OCI-LY1 (cell line): ENCODE measurements around the gene LEMD3.

ENCODE experiments used
- H2AFZ ChIP-seq: fragments of 200-600 bp; sonication (generic), shearing (Covaris generic); 2 replicates; pipeline ENCODE4 v1.6.0; 2014; ENCODE audit warnings: antibody characterized with exemption, mild to moderate bottlenecking, low read length
- H3F3A ChIP-seq: fragments of 200-600 bp; sonication (generic), shearing (Covaris generic); 2 replicates; pipeline ENCODE4 v1.6.0; 2014; ENCODE audit warnings: mild to moderate bottlenecking, antibody characterized with exemption, low read length, moderate library complexity; ENCODE audit not compliant: insufficient read depth
- H3K27ac ChIP-seq: fragments of 200-600 bp; sonication (generic); 2 replicates; pipeline ENCODE4 v1.5.1; 2014; ENCODE audit warnings: low read length, mixed run types, mild to moderate bottlenecking, low read depth; ENCODE audit not compliant: poor library complexity, severe bottlenecking
- H3K27me3 ChIP-seq: fragments of 200-600 bp; sonication (generic); 2 replicates; pipeline ENCODE4 v1.6.0; 2014; ENCODE audit warnings: antibody characterized with exemption, mild to moderate bottlenecking, low read length, moderate library complexity; ENCODE audit not compliant: insufficient read depth
- H3K36me3 ChIP-seq: fragments of 200-600 bp; sonication (generic); 2 replicates; pipeline ENCODE4 v1.6.1; 2014; ENCODE audit warnings: mild to moderate bottlenecking, antibody characterized with exemption, low read length, moderate library complexity, mixed read lengths; ENCODE audit not compliant: insufficient read depth
- H3K4me1 ChIP-seq: fragments of 200-600 bp; sonication (generic); 2 replicates; pipeline ENCODE4 v1.5.1; 2014; ENCODE audit warnings: mild to moderate bottlenecking, low read length, moderate library complexity; ENCODE audit not compliant: insufficient read depth, severe bottlenecking
- H3K4me2 ChIP-seq: fragments of 200-600 bp; sonication (generic), shearing (Covaris generic); 2 replicates; pipeline ENCODE4 v1.6.1; 2014; ENCODE audit warnings: low read length
- H3K4me3 ChIP-seq: fragments of 200-600 bp; sonication (generic); 2 replicates; pipeline ENCODE4 v1.5.1; 2014; ENCODE audit warnings: low read length, low read depth, mild to moderate bottlenecking, mixed read lengths; ENCODE audit not compliant: poor library complexity, severe bottlenecking
- H3K79me2 ChIP-seq: fragments of 200-600 bp; shearing (Covaris generic); 2 replicates; pipeline ENCODE4 v1.6.1; 2016; ENCODE audit warnings: mixed run types, low read length, mixed read lengths; ENCODE audit not compliant: insufficient read depth
- H3K9ac ChIP-seq: fragments of 200-600 bp; sonication (generic), shearing (Covaris generic); 2 replicates; pipeline ENCODE4 v1.6.1; 2014; ENCODE audit warnings: mild to moderate bottlenecking, low read length, mixed read lengths
- H3K9me2 ChIP-seq: fragments of 200-600 bp; sonication (generic), shearing (Covaris generic); 2 replicates; pipeline ENCODE4 v1.6.1; 2014; ENCODE audit warnings: low read depth, mild to moderate bottlenecking, low read length, mixed read lengths
- H3K9me3 ChIP-seq: fragments of 200-600 bp; shearing (Covaris generic); 2 replicates; pipeline ENCODE4 v1.6.1; 2014; ENCODE audit warnings: low read length, mixed read lengths
- H4K20me1 ChIP-seq: fragments of 200-600 bp; sonication (generic), shearing (Covaris generic); 2 replicates; pipeline ENCODE4 v1.6.0; 2016; ENCODE audit warnings: mild to moderate bottlenecking, low read length; ENCODE audit not compliant: insufficient read depth
- CTCF ChIP-seq: fragments of 200-600 bp; sonication (generic), shearing (Covaris generic); IDR thresholded peaks from 2 replicates; pipeline ENCODE4 v1.5.1; 2017; ENCODE audit warnings: mild to moderate bottlenecking, antibody characterized with exemption, low read length, moderate library complexity, mixed read lengths
- EZH2 ChIP-seq: fragments of 200-600 bp; sonication (generic), shearing (Covaris generic); IDR thresholded peaks from 2 replicates; pipeline ENCODE4 v1.8.0; 2017; ENCODE audit warnings: borderline replicate concordance, mixed run types, mild to moderate bottlenecking, antibody characterized with exemption, low read length, moderate library complexity, mixed read lengths

Gene LEMD3

DNA sequence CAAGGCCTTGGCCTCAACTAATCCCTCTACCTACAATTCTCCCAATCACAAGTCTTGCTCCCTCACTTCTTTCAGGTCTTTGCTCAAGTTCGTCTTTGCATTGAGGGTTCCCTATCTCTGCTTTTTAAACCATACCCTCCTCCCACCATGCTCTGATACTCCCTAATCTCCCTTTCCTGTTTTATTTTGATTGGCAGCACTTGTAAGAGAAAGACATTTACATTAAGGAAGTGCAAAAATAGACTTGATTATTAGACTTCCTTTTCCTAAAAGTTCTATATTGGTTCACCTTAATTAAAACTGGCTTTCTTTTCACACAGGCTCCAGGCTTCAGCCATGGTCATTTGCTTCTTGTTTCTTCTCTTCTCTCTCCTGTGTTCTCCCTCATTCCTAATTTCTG lies 30.0 kb upstream of the LEMD3 start:
- Histone ChIP-seq H3K9me2 (no peaks in the 10 kb centered on the region), H3F3A (no peaks in the 10 kb centered on the region), H3K36me3 (no peaks in the 10 kb centered on the region), H3K27ac (no peak overlapping the region), H2AFZ (no peak overlapping the region), H4K20me1 (no peaks in the 10 kb centered on the region), H3K4me2 (no peak overlapping the region), H3K9ac (no peak overlapping the region), H3K4me3 (no peak overlapping the region), H3K27me3 (no peaks in the 10 kb centered on the region), H3K9me3 (no peaks in the 10 kb centered on the region), H3K79me2 (no peaks in the 10 kb centered on the region), H3K4me1 (no peaks in the 10 kb centered on the region)
- TF ChIP-seq EZH2 (no peak), CTCF (no peak)

- Histone ChIP-seq H3F3A (no peaks in the 10 kb centered on the region), H3K4me1 (no peaks in the 10 kb centered on the region), H3K9me2 (no peaks in the 10 kb centered on the region), H3K27me3 (no peaks in the 10 kb centered on the region), H3K79me2 (no peaks in the 10 kb centered on the region), H2AFZ (no peak overlapping the region), H4K20me1 (no peaks in the 10 kb centered on the region), H3K9ac (no peak overlapping the region), H3K9me3 (no peaks in the 10 kb centered on the region), H3K4me3 (no peak overlapping the region), H3K36me3 (no peaks in the 10 kb centered on the region), H3K27ac (no peak overlapping the region), H3K4me2 (no peak overlapping the region)
- TF ChIP-seq EZH2 = no peak
- TF ChIP-seq CTCF = no peak
Observed at GRCh38 chr12:65140738-65141137, 28.6 kb upstream of the LEMD3 start.

DNA sequence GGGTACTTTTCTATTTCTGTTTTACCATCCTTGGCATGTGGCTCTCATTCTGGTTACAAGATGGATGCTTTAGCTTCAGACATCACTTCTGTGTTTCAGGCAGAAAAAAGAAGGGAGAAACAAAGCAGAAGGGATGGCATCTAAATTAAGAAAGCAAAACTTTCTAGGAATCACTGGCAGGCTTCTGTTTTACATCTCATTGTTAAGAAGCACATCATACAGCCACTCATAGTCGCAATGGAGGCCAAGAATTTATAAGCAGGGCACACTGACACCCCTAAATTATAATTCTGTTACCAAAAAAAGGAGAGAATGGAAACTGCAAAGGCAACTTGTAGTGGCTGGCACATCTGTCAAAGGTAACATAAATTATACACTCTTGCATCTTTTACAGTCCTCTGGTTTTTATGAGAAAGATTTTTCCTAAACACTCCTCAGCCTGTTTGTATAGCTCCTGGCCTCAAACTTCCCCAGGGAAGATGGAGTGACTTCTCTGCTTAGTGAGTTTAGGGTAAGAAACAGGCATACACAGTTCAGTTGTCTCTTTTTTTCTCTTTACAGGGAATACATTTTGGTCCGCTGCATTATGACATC lies 22.0 kb upstream of the LEMD3 start:
- no peaks in the 10 kb centered on the region for H3K4me1 ChIP-seq
- no peaks in the 10 kb centered on the region for H3F3A ChIP-seq
- H3K27ac ChIP-seq = no peak overlapping the region
- no peaks in the 10 kb centered on the region for H3K36me3 ChIP-seq
- H3K9me2 ChIP-seq = no peaks in the 10 kb centered on the region
- H3K4me2 ChIP-seq = no peak overlapping the region
- H4K20me1 ChIP-seq = no peaks in the 10 kb centered on the region
- no peaks in the 10 kb centered on the region for H3K79me2 ChIP-seq
- no peak for TF ChIP-seq EZH2
- TF ChIP-seq CTCF = no peak
- H3K9me3 ChIP-seq = no peaks in the 10 kb centered on the region
- no peak overlapping the region for H3K9ac ChIP-seq
- H3K27me3 ChIP-seq = no peaks in the 10 kb centered on the region
- H2AFZ ChIP-seq = no peak overlapping the region
- H3K4me3 ChIP-seq = no peak overlapping the region
